ENCODE data around the gene NTRK2. TPM values are rescaled to one million over a fixed set of nuclear protein-coding genes. Genes with fewer than 3 reads are reported as not detected.

Gene NTRK2
- total RNA-seq, 1 donor from 2014 or later: 65.0 TPM

DNA sequence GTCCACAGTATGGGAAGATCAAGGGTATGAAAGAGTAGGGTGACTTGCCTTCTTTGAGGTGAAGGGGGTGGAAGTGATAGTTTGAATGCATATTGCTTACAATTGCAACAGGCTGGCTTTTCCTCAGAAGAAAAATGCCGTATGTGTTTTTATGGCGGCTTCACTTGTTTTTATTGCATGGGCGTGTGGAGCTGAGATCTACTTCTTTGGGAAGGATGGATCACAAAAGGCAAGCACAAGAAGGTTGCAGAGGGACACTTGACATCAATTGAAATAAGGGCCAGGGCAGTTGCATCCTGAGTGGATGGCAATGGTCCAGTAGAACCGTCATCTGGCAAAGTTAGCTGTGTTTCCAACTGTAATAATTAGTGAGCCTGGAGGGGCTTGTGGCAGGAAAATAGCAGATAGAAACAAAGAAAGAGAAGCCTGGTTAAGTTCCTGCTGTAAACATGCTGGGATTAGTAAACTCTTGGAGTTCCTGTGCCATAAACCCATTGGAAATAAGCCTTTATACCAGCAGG is 138.4 kb downstream of the NTRK2 start:
- DNase-seq (ENCODE audit: low spot score in 2 of 2, unreplicated experiment in 2 of 2): no peak
- TF ChIP-seq, protein P1, sequence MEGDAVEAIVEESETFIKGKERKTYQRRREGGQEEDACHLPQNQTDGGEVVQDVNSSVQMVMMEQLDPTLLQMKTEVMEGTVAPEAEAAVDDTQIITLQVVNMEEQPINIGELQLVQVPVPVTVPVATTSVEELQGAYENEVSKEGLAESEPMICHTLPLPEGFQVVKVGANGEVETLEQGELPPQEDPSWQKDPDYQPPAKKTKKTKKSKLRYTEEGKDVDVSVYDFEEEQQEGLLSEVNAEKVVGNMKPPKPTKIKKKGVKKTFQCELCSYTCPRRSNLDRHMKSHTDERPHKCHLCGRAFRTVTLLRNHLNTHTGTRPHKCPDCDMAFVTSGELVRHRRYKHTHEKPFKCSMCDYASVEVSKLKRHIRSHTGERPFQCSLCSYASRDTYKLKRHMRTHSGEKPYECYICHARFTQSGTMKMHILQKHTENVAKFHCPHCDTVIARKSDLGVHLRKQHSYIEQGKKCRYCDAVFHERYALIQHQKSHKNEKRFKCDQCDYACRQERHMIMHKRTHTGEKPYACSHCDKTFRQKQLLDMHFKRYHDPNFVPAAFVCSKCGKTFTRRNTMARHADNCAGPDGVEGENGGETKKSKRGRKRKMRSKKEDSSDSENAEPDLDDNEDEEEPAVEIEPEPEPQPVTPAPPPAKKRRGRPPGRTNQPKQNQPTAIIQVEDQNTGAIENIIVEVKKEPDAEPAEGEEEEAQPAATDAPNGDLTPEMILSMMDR (IDR thresholded peaks at IDR 0.05; ENCODE audit: unreplicated experiment): no peak
- peaks cover 27% of the 10 kb centered on the region for H3K4me1 Mint-ChIP-seq
- H3K27ac Mint-ChIP-seq: no peak overlapping the region
- H3K9me3 Mint-ChIP-seq: no peaks in the 10 kb centered on the region
- H3K27me3 Mint-ChIP-seq (ENCODE audit: low read depth): no peaks in the 10 kb centered on the region
- no peak overlapping the region for H3K4me3 Mint-ChIP-seq
- no peaks in the 10 kb centered on the region for H3K36me3 Mint-ChIP-seq

DNA sequence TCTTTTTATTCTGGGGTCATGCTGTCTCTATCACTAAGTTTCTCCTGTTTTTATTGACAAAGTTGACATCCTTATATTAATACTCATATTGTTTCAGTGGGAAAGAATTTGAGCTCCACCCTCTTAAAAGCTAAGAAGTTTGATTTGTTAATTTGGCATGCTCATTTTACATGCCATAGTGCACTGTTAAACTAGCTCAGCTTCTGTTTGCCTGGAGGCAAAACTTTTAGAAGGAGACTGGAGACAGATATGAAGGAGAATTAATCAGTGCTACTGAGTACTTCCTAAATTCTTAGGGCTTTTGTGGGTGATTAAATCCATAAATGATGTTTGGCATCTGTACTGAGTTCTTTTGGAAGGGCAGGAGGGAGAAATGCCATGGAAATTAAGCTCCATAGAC is 138.9 kb downstream of the NTRK2 start:
- TF ChIP-seq, protein P1 (IDR thresholded peaks at IDR 0.05; ENCODE audit: unreplicated experiment): no peak
- Mint-ChIP-seq H3K9me3 (no peaks in the 10 kb centered on the region), H3K4me3 (no peak overlapping the region), H3K27me3 (ENCODE audit: low read depth) (peaks cover 2% of the 10 kb centered on the region), H3K4me1 (peaks cover 27% of the 10 kb centered on the region), H3K27ac (no peak overlapping the region), H3K36me3 (no peaks in the 10 kb centered on the region)
- no peak for DNase-seq (ENCODE audit: low spot score in 2 of 2, unreplicated experiment in 2 of 2)

DNA sequence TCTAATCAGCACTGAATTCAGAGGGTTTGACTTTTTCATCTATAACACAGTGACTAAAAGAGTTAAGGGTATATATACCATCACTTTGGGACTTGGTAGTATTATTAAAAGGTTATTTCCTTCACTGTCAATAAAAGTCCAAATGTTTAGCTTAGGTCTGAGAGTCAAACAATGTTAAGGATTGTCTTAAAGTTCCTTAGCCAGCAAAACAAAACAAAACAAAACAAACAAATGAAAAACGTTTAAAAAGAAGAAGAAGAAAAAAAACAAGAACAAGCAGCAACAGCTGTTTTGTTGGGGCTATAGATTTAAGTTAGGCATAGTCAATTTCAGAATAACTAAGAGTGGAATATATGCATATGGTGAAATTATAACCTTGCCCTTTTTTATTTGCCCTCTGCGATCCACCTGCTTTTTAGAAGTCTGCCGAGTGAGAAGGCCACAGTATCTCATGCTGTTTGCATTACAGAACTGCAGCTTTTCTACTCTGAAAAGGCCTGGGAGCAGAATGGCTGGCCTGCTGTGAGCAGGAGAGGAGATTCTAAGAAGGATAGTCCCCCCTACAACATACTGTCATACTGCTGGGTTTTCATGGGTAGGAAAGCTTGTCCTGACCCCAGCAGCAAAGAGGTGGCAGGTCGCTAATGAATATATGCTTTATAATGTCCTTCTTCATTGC is 141.7 kb downstream of the NTRK2 start:
- DNase-seq (ENCODE audit: low spot score in 2 of 2, unreplicated experiment in 2 of 2): no peak
- TF ChIP-seq, protein P1 (IDR thresholded peaks at IDR 0.05; ENCODE audit: unreplicated experiment): no peak
- H3K4me1 Mint-ChIP-seq: peaks cover 27% of the 10 kb centered on the region
- H3K27me3 Mint-ChIP-seq (ENCODE audit: low read depth): peaks cover 6% of the 10 kb centered on the region
- H3K27ac Mint-ChIP-seq: no peak overlapping the region
- peaks cover 3% of the 10 kb centered on the region for H3K36me3 Mint-ChIP-seq
- H3K9me3 Mint-ChIP-seq: no peaks in the 10 kb centered on the region
- no peak overlapping the region for H3K4me3 Mint-ChIP-seq

DNA sequence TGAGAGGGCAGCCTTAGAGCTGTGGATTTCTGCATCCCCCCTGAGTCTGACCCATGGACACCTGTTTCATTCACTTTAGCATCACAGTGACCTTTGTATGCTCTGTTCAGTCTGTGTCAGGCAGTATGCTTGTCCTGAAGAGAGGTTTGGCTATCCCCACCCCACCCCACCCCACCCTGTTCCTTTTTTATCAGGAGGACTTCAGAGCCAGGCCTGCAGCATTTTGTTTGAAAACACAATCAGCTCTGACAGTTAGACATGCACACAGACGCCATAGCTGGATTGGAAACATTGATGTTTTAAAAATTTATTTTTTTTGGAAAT is 142.2 kb downstream of the NTRK2 start:
- Mint-ChIP-seq H3K4me1 (peaks cover 27% of the 10 kb centered on the region), H3K27ac (no peak overlapping the region), H3K36me3 (peaks cover 3% of the 10 kb centered on the region), H3K4me3 (no peak overlapping the region), H3K9me3 (no peaks in the 10 kb centered on the region), H3K27me3 (ENCODE audit: low read depth) (peaks cover 6% of the 10 kb centered on the region)
- TF ChIP-seq, protein P1 (IDR thresholded peaks at IDR 0.05; ENCODE audit: unreplicated experiment): no peak
- no peak for DNase-seq (ENCODE audit: low spot score in 2 of 2, unreplicated experiment in 2 of 2)

DNA sequence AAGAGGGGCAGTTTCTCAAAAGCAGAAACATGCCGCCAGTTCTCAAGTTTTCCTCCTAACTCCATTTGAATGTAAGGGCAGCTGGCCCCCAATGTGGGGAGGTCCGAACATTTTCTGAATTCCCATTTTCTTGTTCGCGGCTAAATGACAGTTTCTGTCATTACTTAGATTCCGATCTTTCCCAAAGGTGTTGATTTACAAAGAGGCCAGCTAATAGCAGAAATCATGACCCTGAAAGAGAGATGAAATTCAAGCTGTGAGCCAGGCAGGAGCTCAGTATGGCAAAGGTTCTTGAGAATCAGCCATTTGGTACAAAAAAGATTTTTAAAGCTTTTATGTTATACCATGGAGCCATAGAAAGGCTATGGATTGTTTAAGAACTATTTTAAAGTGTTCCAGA is 142.8 kb downstream of the NTRK2 start:
- Mint-ChIP-seq H3K4me3 (no peak overlapping the region), H3K27me3 (ENCODE audit: low read depth) (peaks cover 6% of the 10 kb centered on the region), H3K36me3 (peaks cover 4% of the 10 kb centered on the region), H3K27ac (no peak overlapping the region), H3K4me1 (peaks cover 22% of the 10 kb centered on the region), H3K9me3 (no peaks in the 10 kb centered on the region)
- no peak for DNase-seq (ENCODE audit: low spot score in 2 of 2, unreplicated experiment in 2 of 2)
- TF ChIP-seq, protein P1 (IDR thresholded peaks at IDR 0.05; ENCODE audit: unreplicated experiment): no peak
